SW480 (cell line): ENCODE data around the gene IPO13.
A peak's percentile ranks its signal among the peaks of the same experiment; 100 is the strongest.

ENCODE experiments used
- DNase-seq: peaks from one replicate; pipeline ENCODE4 v3.0.0-alpha.2; 2016; ENCODE audit warnings: low spot score

The IPO13 gene

GRCh38 chr1:44012404-44012803, 65.7 kb downstream of the IPO13 start:
- DNase-seq: peak; percentile 58

DNA sequence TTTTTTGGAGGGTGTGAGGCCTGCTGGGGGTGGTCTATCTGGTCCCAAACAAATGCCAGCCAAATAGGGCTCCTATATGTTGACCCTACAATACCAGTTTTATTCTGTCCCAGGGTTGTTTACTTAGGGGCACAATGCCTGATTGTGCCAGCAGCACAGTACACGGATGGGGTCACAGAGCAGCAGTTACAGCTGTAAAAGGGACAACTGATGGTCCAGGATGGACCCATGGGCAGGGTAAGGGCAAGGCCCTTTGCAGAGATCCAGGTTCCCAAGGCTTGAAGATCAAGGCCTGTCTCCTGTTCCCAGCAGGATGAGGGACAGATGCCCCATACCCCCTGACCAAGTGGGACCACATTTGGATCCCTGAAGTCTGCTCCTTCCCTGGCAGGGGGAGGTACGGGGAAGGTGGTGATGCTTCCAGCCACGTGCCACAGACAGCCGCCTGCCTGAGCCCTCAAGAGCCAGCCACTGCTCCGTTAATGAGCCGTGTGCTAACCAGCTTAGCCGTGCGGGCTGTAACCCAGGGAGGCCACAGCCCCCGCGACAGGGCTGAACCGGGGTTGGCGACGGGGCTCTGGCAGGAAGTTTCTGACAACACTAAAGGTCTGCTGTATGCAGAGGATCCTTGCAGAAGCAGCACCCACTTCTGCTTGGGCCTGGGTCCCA, 66.3 kb downstream of the IPO13 start:
- DNase-seq: no peak

DNA sequence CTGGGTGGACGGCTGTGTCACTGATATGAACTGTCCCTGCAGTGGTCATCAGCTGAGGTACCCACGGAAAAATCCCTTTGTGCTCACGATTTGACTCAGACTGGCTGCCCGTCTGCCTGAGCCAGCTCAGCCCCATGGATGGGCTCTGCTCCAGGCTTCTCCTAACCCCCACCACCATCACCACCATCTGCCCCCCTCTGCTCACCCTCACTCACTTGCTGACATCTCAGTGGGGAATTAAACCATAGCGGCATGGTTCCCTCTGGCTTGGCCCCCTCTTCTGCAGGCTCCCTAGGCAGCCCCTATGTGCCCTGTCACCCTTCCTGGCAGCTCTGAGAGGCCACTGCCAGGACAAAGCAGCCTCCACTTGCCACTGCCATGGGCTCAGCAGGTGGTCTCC, 67.2 kb downstream of the IPO13 start:
- no peak for DNase-seq

- no peak for DNase-seq
These were observed 67.8 kb downstream of the IPO13 start for GRCh38 chr1:44014365-44015104.

GRCh38 chr1:44015206-44015605, 68.5 kb downstream of the IPO13 start:
- DNase-seq: no peak

DNA sequence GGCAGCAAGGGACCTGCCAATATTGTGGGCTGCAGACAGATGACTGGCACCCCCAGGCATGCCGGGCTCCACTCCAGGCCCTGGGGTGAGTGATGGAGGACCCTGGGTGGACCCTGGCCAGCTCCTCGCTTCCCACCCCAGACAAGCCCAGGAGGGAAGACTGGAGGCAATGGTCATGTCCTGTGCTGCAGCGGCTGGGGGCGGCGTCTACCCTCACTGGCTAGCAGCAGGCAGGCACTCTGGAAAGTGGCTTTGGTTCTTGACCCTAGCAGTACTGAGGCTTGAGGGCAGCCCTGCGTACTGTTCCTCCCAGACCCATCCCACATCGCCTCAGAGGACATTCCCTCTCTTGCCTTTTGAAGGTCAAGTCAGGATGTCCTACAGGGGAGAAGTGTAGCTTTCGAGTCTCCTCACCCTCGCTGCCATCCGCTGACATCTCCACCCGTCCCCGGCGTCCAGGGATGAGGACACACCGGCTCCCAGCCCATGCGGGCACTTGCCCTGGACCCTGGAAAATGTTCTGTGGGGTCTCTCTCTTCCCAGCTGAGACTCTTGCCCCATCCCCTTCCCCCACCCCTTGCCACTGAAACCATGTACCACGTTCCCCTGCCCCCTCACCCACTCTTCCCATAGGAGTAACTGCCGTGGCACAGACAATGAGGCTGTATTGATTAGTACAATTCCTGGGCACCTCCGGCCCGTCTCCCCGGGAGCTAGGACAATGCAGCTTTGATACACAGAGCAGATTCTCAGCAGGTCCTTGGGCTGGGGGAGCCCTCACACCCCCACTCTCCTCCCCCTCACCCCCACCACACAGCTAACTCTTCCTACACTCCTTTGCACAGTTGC, 69.5 kb downstream of the IPO13 start:
- no peak for DNase-seq

- DNase-seq: no peak
These were observed 70.2 kb downstream of the IPO13 start for GRCh38 chr1:44016890-44017400.
